ENCODE data around the gene METTL6. TPM values are rescaled to one million over a fixed set of nuclear protein-coding genes. Genes with fewer than 3 reads are reported as not detected.

Gene METTL6
- total RNA-seq, 1 experiment from 2014 or later, result 25.6 TPM

DNA sequence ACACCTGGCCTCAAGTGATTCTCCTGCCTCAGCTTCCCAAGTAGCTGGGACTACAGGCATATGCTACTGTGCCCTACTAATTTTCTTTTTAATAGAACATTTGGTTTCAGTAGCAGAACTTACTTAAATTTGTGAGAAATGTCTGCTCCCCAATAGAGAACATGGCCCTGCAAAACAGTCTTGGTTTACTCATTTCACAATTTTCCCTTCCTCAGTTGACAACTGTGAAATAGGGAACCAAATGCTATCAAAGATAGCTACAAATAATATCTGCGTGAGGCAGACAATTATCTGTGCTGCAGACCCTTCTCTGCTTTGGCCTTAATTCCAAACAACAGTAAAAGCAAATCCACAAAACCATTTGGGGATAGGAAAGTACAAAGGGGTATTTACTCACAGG is 22.6 kb downstream of the METTL6 start:
- Histone ChIP-seq H2BK15ac (ENCODE audit: low read depth, low read length) (no peak overlapping the region), H3K14ac (ENCODE audit: insufficient read depth, low read length) (no peak overlapping the region), H2BK12ac (ENCODE audit: insufficient read length, low read depth, low read length) (no peak overlapping the region), H3K27ac (ENCODE audit: insufficient read length, low read depth, low read length) (no peak overlapping the region), H2BK5ac (ENCODE audit: insufficient read length, low read length) (no peak overlapping the region), H3K4me1 (ENCODE audit: insufficient read depth, low read length) (no peaks in the 10 kb centered on the region), H3K18ac (ENCODE audit: insufficient read length, low read depth, low read length) (no peak overlapping the region), H2BK120ac (ENCODE audit: low read depth, low read length, poor library complexity, severe bottlenecking) (no peak overlapping the region), H3K23ac (ENCODE audit: insufficient read length, low read depth, low read length) (no peak overlapping the region), H4K8ac (replicated peaks; ENCODE audit: insufficient read length, low read depth, low read length) (no peak overlapping the region), H3K56ac (ENCODE audit: insufficient read length, low read depth, low read length) (no peak overlapping the region), H2AFZ (ENCODE audit: low read length) (no peak overlapping the region), H3K9me3 (ENCODE audit: control insufficient read depth, low read depth, low read length) (no peaks in the 10 kb centered on the region), H3T11ph (ENCODE audit: low read length) (no peak overlapping the region), H4K5ac (ENCODE audit: insufficient read length, low read depth, low read length) (no peak overlapping the region), H2BK20ac (ENCODE audit: low read depth, low read length, poor library complexity, severe bottlenecking) (no peak overlapping the region), H3K9ac (ENCODE audit: extremely low read depth, insufficient read length, low read length) (no peak overlapping the region), H3K79me2 (ENCODE audit: insufficient read depth, low read length) (no peaks in the 10 kb centered on the region), H3K23me2 (ENCODE audit: insufficient read length, low read depth, low read length, poor library complexity, severe bottlenecking) (no peaks in the 10 kb centered on the region), H2AK5ac (ENCODE audit: insufficient read length, low read length) (no peak overlapping the region), H3K4ac (ENCODE audit: low read depth, low read length) (no peak overlapping the region), H3K4me2 (ENCODE audit: insufficient read depth, insufficient read length, low read length) (no peak overlapping the region), H3K79me1 (ENCODE audit: insufficient read depth, low read depth, low read length, poor library complexity, severe bottlenecking) (no peaks in the 10 kb centered on the region), H3K27me3 (ENCODE audit: insufficient read depth, low read length) (no peaks in the 10 kb centered on the region), H4K20me1 (ENCODE audit: control insufficient read depth, insufficient read depth, insufficient read length) (no peaks in the 10 kb centered on the region), H4K91ac (ENCODE audit: insufficient read length, low read depth, low read length) (no peak overlapping the region)
- DNase-seq, result no peak
- no peaks in the 10 kb centered on the region for H3K27me3 Mint-ChIP-seq (ENCODE audit: low read depth)
- no CpG with 5 or more reads among the region's 1 CpG for WGBS (ENCODE audit: extremely low coverage, insufficient read length, low lambda C conversion rate)
- H3K36me3 Mint-ChIP-seq (ENCODE audit: insufficient read depth in 1 of 3, low read depth in 3 of 3), result peaks cover 0 to 4% (median 0%) of the 10 kb centered on the region in 3 experiments; a peak in 2 of 7 replicates
- H3K4me1 Mint-ChIP-seq, result no peaks in the 10 kb centered on the region
- H3K27ac Mint-ChIP-seq, result no peak overlapping the region
- H3K9me3 Mint-ChIP-seq, result no peaks in the 10 kb centered on the region
- TF ChIP-seq, protein P1, sequence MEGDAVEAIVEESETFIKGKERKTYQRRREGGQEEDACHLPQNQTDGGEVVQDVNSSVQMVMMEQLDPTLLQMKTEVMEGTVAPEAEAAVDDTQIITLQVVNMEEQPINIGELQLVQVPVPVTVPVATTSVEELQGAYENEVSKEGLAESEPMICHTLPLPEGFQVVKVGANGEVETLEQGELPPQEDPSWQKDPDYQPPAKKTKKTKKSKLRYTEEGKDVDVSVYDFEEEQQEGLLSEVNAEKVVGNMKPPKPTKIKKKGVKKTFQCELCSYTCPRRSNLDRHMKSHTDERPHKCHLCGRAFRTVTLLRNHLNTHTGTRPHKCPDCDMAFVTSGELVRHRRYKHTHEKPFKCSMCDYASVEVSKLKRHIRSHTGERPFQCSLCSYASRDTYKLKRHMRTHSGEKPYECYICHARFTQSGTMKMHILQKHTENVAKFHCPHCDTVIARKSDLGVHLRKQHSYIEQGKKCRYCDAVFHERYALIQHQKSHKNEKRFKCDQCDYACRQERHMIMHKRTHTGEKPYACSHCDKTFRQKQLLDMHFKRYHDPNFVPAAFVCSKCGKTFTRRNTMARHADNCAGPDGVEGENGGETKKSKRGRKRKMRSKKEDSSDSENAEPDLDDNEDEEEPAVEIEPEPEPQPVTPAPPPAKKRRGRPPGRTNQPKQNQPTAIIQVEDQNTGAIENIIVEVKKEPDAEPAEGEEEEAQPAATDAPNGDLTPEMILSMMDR (conservative IDR thresholded peaks at IDR 0.05), result no peak
- no peak overlapping the region for H3K4me3 Mint-ChIP-seq
